Activated CD8-positive, alpha-beta memory T cell treated with anti-CD3 and anti-CD28 coated beads, Interleukin-2, amount 50 U/mL, for 48 hours (primary cell): ENCODE data around the gene TMEM129.
A peak's percentile ranks its signal among the peaks of the same experiment; 100 is the strongest.

Source experiments
- DNase-seq: peaks from one replicate; pipeline ENCODE4 v3.0.0-alpha.2; 2020

TMEM129 gene

GRCh38 chr4:1757836-1758235 is 36.7 kb upstream of the TMEM129 start:
- no peak for DNase-seq

DNA sequence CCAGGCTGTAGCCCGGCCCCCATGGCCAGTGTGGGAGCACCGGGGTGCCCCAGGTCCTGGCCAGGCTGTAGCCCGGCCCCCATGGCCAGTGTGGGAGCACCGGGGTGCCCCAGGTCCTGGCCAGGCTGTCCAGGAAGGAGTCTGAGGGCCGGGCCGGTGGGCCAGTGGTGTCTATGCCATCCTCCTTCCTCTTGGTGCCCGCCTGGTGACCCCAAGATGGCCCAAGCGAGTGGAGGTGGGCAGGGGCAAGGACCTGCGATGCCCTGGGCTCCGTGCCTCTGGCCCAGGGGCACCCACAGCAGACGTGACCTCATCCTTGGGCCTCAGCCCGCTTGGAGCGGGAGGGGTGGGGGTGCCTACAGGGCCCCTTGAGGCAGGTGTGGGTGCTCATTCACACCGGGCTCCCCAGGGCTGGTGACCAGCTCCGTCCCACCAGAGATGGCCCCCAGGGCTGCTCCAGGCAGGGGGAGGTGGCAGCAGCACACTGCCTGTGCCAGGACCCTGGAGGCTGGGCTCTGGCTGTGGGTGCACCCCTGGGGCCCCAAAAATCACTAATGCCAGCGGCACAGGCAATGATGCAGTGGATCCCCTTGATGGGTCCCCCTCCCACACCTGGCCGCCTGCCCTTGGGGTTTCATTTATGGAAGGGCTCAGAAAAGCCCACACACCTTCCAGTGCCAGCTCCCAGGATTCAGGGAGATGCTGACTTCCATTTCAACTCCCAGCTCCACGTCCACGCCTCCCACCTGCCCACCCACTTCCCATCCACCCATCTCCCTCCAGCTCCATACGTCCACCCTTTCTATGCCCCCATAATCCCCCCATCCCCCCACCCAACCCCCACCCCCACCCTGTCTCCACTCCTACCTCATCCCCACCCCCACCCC is 36.0 kb upstream of the TMEM129 start:
- no peak for DNase-seq

GRCh38 chr4:1756079-1756478 is 35.0 kb upstream of the TMEM129 start:
- DNase-seq = no peak

DNA sequence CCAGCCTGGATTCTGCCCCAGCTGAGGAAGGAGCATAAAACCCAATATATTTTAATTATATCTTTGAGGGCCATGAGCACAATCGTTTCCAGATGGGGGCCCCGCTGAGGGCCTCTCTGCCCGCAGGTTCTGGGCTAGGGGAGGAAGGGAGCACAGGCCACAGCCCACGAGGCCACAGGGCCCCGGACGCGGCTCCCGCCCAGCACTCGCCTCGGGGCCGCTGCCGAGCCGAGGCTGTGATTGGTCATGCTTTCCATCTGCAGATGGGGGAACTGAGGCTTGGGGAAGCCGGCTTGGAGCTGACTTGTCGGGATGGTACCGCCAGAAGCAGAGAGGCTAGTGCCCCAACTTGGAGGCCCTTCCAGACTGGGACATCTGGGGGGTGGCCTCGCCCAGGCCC is 34.2 kb upstream of the TMEM129 start:
- no peak for DNase-seq

- DNase-seq = no peak
Observed at GRCh38 chr4:1754336-1754735, 33.2 kb upstream of the TMEM129 start.

- no peak for DNase-seq
Observed at GRCh38 chr4:1753697-1754311, 32.7 kb upstream of the TMEM129 start.

DNA sequence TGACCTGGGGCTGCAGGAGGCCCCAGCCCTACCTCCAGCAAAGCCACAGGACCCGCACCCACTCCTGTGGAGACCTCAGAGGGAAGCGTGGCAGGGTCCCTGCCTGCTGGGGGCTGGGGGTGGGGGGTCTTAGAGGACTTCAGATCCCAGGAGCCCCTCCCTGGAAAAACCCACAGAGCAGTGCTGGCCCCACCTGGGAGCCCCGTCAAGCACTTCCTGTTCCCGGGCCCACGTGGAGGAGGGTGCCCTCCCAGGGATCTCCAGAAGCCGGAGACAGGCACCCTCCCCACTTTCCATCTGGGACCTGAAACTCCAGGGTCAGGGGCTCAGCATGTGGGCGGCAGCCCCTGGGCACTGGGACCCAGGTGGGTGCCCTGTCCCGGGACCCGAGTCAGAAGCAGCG is 32.2 kb upstream of the TMEM129 start:
- no peak for DNase-seq

DNA sequence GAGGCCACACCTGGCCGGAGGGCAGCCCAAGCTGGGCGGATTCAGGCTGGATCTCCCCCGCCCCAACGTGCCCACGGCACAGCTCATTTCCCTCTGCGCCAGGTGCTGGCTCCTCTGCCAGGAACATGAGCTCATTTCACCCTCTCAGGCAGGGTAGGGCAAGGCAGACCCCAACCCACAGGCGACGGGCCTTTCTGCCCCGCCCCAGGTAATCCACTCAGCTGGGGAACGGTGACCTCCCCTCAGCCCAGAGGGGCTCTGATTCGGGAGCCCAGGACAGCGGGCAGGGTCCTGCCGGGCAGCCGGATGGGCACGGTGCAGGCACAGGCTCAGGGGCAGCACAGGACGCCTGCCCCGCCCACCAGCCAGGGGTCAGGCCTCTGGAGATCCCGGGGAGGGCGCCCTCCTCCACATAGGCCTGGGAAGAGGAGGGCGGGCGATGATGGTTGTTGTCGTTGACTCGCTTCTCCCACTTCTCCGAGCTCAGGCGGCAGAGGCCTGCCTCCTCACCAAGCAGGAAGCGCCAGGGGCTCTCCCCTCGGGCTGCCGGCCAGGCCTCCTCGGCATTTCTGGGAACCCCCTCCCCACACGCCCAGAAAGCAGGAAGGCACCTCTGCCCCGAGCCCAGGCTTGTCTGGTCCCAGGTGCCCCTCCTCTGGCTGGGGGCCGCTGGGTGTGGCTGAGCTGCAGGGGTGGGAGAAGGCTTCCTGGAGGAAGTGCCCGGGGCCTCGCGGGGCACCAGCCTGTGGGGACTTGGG is 31.3 kb upstream of the TMEM129 start:
- peak; percentile 66 for DNase-seq

GRCh38 chr4:1751919-1752283 is 30.8 kb upstream of the TMEM129 start:
- no peak for DNase-seq

DNA sequence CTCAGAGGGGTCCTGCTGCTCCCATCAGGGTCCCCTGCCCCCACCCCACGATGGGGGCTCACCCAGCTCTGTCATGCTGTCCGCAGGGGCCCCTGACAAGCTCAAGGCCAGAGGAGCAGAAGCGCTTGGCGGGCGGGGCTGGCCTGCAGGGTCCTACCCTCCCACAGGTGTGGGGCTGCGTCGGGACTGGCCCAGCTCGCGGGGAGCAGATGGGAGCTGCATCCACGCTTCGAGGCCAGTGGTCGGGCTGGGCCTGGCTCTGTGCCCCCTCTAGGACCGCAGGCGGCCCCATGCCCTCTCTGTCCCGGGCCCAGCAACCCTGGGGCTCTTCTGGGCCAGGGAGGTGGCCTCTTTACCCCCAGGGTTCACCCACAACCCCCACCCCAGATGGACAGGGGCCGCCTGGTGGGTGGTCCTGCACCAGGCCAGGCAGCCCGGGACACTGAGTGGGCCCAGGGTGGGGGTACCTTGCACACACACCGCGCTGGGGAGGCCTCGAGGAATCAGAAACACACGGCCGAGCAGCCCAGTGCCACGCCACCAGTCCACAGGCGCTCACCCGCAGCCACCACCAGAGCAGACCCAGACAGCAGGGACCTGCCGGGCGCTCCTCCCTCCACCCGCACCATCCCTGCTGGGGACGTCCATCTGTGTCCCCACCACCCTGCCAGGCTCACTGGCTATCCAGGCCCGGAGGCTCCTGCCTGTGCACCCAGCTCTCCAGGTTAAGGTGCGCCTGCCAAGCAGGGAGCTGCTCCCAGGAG is 30.2 kb upstream of the TMEM129 start:
- DNase-seq = no peak

- no peak for DNase-seq
Observed at GRCh38 chr4:1750381-1751154, 29.4 kb upstream of the TMEM129 start.

DNA sequence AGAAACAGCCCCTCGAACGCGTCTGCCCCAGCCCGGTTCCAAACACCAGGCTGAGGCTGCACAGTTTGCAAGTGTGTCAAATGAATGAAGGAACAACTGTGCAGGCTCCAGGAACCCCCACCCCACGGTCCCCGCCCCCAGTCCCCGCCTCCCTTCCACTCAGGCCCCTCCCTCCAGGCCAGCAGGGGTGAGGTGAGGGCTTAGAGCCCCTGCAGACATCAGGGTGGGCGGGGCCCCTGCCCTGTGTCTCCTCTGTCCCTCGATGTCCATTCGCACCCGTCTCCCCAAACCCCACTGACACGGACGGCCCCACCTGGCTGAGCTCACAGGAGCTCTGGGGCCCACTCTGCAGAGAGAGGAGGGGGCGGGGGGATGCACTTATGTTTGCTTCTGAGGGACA is 28.7 kb upstream of the TMEM129 start:
- DNase-seq = no peak

DNA sequence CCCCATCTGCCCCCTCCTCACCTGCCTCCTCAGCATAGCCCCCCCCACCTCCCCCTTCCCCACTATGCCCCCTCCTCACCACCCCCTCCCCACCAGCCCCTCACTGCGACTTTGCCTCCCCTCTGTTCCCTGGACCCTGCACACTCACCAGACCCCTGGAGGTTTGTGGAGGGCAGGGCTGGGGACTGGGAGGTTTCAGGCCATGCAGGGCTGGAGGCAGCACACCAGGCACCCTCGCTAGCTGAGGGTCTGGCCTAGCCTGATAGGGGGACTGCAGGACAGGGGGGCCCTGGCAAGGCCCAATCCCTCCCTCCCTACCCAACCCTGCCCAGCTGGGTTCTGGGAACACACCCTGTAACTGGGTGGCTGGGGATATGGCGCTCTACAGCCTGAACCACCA is 28.2 kb upstream of the TMEM129 start:
- DNase-seq = no peak

- DNase-seq = peak; percentile 99
Observed at GRCh38 chr4:1748465-1748995, 27.4 kb upstream of the TMEM129 start.

- DNase-seq = no peak
Observed at GRCh38 chr4:1747603-1747967, 26.5 kb upstream of the TMEM129 start.

- DNase-seq = no peak
Observed at GRCh38 chr4:1746919-1747602, 25.9 kb upstream of the TMEM129 start.

- peak; percentile 97 for DNase-seq
Observed at GRCh38 chr4:1746265-1746691, 25.2 kb upstream of the TMEM129 start.

- DNase-seq = no peak
Observed at GRCh38 chr4:1745697-1746096, 24.6 kb upstream of the TMEM129 start.

GRCh38 chr4:1745165-1745564 is 24.0 kb upstream of the TMEM129 start:
- DNase-seq = no peak

- no peak for DNase-seq
Observed at GRCh38 chr4:1744552-1744951, 23.4 kb upstream of the TMEM129 start.

- DNase-seq = no peak
Observed at GRCh38 chr4:1743975-1744374, 22.9 kb upstream of the TMEM129 start.
